ENCODE data around the gene CYB561. TPM values are rescaled to one million over a fixed set of nuclear protein-coding genes. Genes with fewer than 3 reads are reported as not detected.

Gene CYB561
- total and polyA plus RNA-seq, 9 of the 15 experiments (the other 6 are each of a cell fraction or from before 2014, with no cell fraction given), result 4.0 to 30.8 (median 17.4) TPM

- TF ChIP-seq, protein P1, sequence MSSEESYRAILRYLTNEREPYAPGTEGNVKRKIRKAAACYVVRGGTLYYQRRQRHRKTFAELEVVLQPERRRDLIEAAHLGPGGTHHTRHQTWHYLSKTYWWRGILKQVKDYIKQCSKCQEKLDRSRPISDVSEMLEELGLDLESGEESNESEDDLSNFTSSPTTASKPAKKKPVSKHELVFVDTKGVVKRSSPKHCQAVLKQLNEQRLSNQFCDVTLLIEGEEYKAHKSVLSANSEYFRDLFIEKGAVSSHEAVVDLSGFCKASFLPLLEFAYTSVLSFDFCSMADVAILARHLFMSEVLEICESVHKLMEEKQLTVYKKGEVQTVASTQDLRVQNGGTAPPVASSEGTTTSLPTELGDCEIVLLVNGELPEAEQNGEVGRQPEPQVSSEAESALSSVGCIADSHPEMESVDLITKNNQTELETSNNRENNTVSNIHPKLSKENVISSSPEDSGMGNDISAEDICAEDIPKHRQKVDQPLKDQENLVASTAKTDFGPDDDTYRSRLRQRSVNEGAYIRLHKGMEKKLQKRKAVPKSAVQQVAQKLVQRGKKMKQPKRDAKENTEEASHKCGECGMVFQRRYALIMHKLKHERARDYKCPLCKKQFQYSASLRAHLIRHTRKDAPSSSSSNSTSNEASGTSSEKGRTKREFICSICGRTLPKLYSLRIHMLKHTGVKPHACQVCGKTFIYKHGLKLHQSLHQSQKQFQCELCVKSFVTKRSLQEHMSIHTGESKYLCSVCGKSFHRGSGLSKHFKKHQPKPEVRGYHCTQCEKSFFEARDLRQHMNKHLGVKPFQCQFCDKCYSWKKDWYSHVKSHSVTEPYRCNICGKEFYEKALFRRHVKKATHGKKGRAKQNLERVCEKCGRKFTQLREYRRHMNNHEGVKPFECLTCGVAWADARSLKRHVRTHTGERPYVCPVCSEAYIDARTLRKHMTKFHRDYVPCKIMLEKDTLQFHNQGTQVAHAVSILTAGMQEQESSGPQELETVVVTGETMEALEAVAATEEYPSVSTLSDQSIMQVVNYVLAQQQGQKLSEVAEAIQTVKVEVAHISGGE (CRISPR knock-in tag; IDR thresholded peaks at IDR 0.05), result peak in 1 of 3 experiments; percentile 25; a peak in 1 of 6 replicates
- TF ChIP-seq SMARCA4 (IDR thresholded peaks at IDR 0.05) (peak; percentile 47), RCOR1 (IDR thresholded peaks at IDR 0.05; ENCODE audit: borderline replicate concordance in 1 of 2, low read depth in 2 of 2, low read length in 2 of 2) (0 out of 4 replicates have a peak, but pooled peaks of 1 of the 2 experiments have one; percentile 28), KDM1A (IDR thresholded peaks at IDR 0.05) (peak in 1 of 2 experiments; percentile 29; a peak in 1 of 4 replicates), NR2F6 (CRISPR knock-in tag; IDR thresholded peaks at IDR 0.05) (no peak), JUND (IDR thresholded peaks at IDR 0.05; ENCODE audit: borderline replicate concordance, low read depth, low read length) (0 out of 2 replicates have a peak, but pooled peaks have one; percentile 33), JUND (tag; IDR thresholded peaks at IDR 0.05; ENCODE audit: borderline replicate concordance, low read depth, low read length) (0 out of 3 replicates have a peak, but pooled peaks have one; percentile 38), DEAF1 (CRISPR knock-in tag; IDR thresholded peaks at IDR 0.05) (0 out of 2 replicates have a peak, but pooled peaks have one; percentile 21), ZEB2 (IDR thresholded peaks at IDR 0.05) (0 out of 2 replicates have a peak, but pooled peaks have one; percentile 43), CTCF (IDR thresholded peaks at IDR 0.05 in 2 of 3, conservative IDR thresholded peaks at IDR 0.05 in 1 of 3; ENCODE audit: insufficient read depth in 2 of 3, low read depth in 1 of 3, low read length in 3 of 3) (peak; percentile 54 to 78 (median 73); a peak in 5 of 6 replicates), POLR2H (tag; IDR thresholded peaks at IDR 0.05; ENCODE audit: low read depth) (0 out of 2 replicates have a peak, but pooled peaks have one; percentile 15), OTX1 (CRISPR knock-in tag; IDR thresholded peaks at IDR 0.05) (no peak), KLF16 (IDR thresholded peaks at IDR 0.05) (0 out of 2 replicates have a peak, but pooled peaks have one; percentile 33)
- TF ChIP-seq, protein P2, sequence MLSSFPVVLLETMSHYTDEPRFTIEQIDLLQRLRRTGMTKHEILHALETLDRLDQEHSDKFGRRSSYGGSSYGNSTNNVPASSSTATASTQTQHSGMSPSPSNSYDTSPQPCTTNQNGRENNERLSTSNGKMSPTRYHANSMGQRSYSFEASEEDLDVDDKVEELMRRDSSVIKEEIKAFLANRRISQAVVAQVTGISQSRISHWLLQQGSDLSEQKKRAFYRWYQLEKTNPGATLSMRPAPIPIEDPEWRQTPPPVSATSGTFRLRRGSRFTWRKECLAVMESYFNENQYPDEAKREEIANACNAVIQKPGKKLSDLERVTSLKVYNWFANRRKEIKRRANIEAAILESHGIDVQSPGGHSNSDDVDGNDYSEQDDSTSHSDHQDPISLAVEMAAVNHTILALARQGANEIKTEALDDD (IDR thresholded peaks at IDR 0.05), result peak; percentile 68
- TF ChIP-seq, protein P3, sequence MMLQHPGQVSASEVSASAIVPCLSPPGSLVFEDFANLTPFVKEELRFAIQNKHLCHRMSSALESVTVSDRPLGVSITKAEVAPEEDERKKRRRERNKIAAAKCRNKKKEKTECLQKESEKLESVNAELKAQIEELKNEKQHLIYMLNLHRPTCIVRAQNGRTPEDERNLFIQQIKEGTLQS (IDR thresholded peaks at IDR 0.05), result peak; percentile 58; the same call in 1 of the 2 replicates
- TF ChIP-seq, protein P3 (CRISPR knock-in tag; conservative IDR thresholded peaks at IDR 0.05), result no peak
- TF ChIP-seq, protein P4, sequence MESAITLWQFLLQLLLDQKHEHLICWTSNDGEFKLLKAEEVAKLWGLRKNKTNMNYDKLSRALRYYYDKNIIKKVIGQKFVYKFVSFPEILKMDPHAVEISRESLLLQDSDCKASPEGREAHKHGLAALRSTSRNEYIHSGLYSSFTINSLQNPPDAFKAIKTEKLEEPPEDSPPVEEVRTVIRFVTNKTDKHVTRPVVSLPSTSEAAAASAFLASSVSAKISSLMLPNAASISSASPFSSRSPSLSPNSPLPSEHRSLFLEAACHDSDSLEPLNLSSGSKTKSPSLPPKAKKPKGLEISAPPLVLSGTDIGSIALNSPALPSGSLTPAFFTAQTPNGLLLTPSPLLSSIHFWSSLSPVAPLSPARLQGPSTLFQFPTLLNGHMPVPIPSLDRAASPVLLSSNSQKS (CRISPR knock-in tag; IDR thresholded peaks at IDR 0.05), result no peak
These were observed 40.3 kb downstream of the CYB561 start (continued) for GRCh38 chr17:63405741-63406261.
